ENCODE results near the gene RPS6KA4.

Gene RPS6KA4

GRCh38 chr11:64364911-64365310 is 5.9 kb downstream of the RPS6KA4 start:
- no peak for DNase-seq

GRCh38 chr11:64366751-64367150 is 7.8 kb downstream of the RPS6KA4 start:
- DNase-seq = no peak

GRCh38 chr11:64367931-64368672 is 9.1 kb downstream of the RPS6KA4 start:
- DNase-seq = no peak

GRCh38 chr11:64368673-64369074 is 9.7 kb downstream of the RPS6KA4 start:
- no peak for DNase-seq

GRCh38 chr11:64369440-64370421 is 10.8 kb downstream of the RPS6KA4 start:
- no peak for DNase-seq

- no peak for DNase-seq
Observed at GRCh38 chr11:64371201-64371600, 12.2 kb downstream of the RPS6KA4 start.

GRCh38 chr11:64372021-64372420 is 13.1 kb downstream of the RPS6KA4 start:
- DNase-seq = no peak

GRCh38 chr11:64372802-64373597 is 14.0 kb downstream of the RPS6KA4 start:
- DNase-seq = no peak

- no peak for DNase-seq
Observed at GRCh38 chr11:64373598-64373974, 14.6 kb downstream of the RPS6KA4 start.

- no peak for DNase-seq
Observed at GRCh38 chr11:64376071-64376470, 17.1 kb downstream of the RPS6KA4 start.

- no peak for DNase-seq
Observed at GRCh38 chr11:64378335-64378880, 19.4 kb downstream of the RPS6KA4 start.

GRCh38 chr11:64379160-64379559 is 20.2 kb downstream of the RPS6KA4 start:
- DNase-seq = no peak

GRCh38 chr11:64379817-64380709 is 21.1 kb downstream of the RPS6KA4 start:
- DNase-seq = no peak

GRCh38 chr11:64381350-64381749 is 22.4 kb downstream of the RPS6KA4 start:
- no peak for DNase-seq

GRCh38 chr11:64382047-64382446 is 23.1 kb downstream of the RPS6KA4 start:
- no peak for DNase-seq

GRCh38 chr11:64382586-64382985 is 23.6 kb downstream of the RPS6KA4 start:
- DNase-seq = no peak

GRCh38 chr11:64383580-64383979 is 24.6 kb downstream of the RPS6KA4 start:
- no peak for DNase-seq

GRCh38 chr11:64384028-64384737 is 25.2 kb downstream of the RPS6KA4 start:
- DNase-seq = no peak

GRCh38 chr11:64384981-64385944 is 26.3 kb downstream of the RPS6KA4 start:
- DNase-seq = no peak

Data from right kidney (tissue), 1 donor.